NCI-H1105 treated with DMSO at 0.1 percent for 48 hours (cell line): ENCODE measurements around the gene SUSD6.
"Not testable (repeated sequence)": the region's sequence is repeated elsewhere in the genome, so short reads cannot be mapped to it uniquely, and the experiment has no call there.

Experiments
- DNase-seq: peaks from one replicate; lab custom pipeline; 2025; lab: John Stamatoyannopoulos, UW

Gene SUSD6

GRCh38 chr14:69696204-69696527 is 84.8 kb downstream of the SUSD6 start:
- peak; percentile 96 for DNase-seq

DNA sequence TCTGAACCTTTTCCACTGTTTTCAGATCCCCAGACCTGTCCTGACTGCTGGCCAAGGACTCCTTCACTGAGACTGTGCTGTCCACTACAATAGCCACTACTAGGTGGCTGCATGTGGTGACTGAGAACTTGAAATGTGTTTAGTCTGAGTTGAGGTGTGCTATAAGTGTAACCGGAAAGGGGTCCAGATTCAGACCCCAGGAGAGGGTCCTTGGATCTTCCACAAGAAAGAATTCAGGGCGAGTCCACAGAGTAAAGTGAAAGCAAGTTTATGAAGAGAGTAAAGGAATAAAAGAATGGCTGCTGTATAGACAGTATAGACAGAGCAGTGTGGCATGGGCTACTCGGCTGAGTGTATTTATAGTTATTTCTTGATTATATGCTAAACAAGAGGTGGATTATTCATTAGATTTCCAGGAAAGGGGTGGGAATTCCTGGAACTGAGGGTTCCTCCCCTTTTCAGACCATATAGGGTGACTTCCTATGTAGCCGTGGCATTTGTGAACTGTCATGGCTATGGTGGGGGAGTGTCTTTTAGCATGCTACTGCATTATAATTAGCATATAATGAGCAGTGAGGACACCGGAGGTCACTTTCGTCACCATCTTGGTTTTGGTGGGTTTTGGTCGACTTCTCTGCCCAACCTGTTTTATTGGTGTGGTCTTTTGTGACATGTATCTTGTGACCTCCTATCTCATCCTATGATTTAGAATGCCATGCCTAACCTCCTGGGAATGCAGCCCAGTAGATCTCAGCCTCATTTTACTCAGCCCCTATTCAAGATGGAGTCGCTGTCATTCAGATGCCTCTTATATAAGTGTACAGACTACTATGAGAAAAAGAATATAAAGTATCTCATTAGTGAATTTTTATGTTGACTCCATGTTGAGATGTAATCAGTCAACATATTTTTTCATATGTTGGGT is 85.5 kb downstream of the SUSD6 start:
- no peak for DNase-seq

- DNase-seq: no peak
Observed at GRCh38 chr14:69698572-69698971, 87.2 kb downstream of the SUSD6 start.

GRCh38 chr14:69699243-69699642 is 87.8 kb downstream of the SUSD6 start:
- DNase-seq: not testable (repeated sequence)

DNA sequence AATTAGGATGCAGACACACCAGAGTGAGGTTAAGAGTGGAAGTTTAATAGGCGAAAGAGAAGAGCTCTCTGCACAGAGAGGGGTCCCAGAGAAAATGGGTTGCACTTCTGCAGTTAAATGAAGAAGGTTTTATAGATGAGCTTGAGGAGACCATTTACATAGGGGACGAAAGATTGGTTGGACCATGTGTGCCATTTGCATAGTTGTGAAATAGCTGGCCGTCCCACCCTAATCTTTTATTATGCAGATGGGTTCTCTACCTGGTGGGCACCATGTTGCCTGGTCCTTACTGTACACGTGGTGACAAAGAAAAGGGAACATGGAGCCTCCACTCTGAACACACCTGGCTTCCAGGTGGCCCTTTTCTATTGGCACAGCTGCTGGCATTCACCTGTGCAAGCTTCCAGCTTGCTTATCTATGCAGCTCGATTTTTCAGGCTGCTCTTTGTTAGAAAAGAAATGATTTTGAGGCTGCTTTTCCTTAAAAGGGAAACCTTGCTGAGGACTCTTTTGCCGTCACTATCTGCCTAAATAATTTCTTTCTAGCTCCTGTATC is 88.4 kb downstream of the SUSD6 start:
- peak; percentile 77 for DNase-seq

GRCh38 chr14:69700575-69700974 is 89.2 kb downstream of the SUSD6 start:
- no peak for DNase-seq

- DNase-seq: no peak
Observed at GRCh38 chr14:69701291-69701690, 89.9 kb downstream of the SUSD6 start.

DNA sequence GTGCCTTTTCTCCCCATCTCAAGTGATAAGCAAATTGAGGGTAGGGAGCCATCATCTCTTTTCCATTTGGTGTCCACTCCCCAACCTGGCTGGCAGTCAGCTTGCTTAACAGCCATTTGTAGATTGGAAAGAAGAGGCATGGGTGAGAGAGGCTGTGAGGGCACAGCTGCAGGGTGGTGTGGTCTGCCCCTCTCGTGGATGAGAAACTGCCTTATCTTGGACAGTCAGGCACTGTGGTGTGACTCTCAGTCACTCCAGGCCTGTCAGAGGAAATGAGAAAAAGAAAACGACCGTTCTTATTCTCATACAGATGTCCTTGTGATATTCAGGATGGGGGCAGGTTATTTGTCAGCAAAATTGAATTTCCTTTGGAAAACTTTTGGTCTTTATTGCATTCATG is 90.5 kb downstream of the SUSD6 start:
- no peak for DNase-seq

DNA sequence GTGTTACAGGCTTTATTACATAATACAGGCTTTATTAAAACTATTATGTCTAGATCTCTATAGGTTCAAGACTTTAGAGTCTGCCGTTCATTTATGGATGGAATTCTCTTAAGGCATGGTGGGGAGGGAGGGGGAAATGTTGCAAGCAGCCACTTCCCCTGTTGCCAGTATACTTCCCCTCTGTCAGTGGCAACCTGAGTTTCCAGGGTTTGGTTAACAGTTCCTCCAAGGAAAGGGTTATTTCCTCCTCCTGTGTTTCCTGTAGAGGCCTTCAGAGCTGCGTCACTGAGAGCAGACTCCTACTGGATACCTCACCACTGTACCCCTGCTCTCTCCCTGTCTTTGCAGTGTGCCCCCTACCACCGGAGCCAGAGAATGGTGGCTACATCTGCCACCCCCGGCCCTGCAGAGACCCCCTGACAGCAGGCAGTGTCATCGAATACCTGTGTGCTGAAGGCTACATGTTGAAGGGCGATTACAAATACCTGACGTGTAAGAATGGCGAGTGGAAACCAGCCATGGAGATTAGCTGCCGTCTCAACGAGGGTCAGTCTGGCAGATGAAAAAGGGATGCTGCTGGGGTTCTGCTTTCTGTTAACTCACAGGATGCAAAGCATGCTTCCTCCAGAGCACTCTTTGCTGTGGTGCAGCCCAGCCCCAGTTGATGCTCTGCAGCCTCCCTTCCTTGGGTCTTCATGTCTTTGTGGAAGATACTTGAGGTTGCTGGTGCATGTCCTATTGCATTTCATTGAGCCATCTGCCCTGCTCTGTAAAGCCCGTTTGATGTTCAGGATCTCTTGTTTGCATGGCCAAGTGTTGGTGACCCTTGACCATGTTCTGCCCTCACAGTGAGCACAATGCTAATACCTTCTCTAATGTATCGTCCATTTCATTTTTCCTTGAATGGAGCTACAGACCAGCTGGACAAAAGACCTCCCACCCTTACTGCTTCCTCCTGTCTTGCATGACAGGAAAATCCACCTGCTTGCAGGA is 91.9 kb downstream of the SUSD6 start:
- DNase-seq: no peak

- no peak for DNase-seq
Observed at GRCh38 chr14:69704319-69704718, 92.9 kb downstream of the SUSD6 start.

DNA sequence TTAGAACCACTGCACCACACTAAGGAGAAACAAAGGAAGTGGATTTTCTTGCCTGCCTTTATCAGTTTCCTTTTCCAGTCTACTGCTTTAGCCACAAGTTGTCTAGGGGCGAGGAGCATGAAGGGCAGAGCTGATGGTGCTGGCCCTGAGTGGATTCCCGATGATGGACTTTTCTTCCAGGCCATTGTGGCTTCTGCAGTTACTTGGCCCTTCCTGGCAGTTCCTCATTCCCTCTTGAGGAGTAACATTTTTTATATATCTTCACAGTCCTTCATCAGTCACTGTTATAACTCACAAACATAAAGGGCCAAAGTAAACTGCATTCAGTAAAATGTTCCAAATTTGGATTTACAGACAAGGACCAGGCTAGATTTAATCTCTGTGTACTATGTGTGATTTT is 94.3 kb downstream of the SUSD6 start:
- DNase-seq: no peak

GRCh38 chr14:69708049-69708448 is 96.7 kb downstream of the SUSD6 start:
- DNase-seq: no peak

GRCh38 chr14:69708586-69709560 is 97.5 kb downstream of the SUSD6 start:
- peak; percentile 49 for DNase-seq

GRCh38 chr14:69710378-69710777 is 99.0 kb downstream of the SUSD6 start:
- DNase-seq: no peak

- peak; percentile 94 for DNase-seq
Observed at GRCh38 chr14:69711065-69711464, 99.7 kb downstream of the SUSD6 start.

DNA sequence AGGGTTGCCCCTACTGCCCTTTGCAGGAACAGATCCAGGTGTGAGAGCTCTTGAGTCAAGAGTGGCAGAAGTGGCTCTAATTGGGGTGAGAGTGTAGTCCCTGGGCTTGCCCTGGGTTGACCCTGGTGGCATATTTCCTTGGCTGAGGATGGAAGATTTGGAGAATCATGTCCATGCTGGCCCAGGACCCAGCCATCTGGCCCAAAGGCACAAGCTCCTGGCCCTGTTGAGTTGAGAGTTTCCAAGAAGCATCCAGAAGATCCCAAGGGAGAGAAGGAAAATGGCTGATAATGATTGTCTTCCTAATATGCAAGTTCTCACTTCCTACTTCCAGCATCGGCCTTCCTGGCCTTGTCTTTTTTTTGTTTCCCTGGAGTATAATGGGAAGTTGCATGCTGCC is 100.1 kb downstream of the SUSD6 start:
- peak; percentile 84 for DNase-seq

GRCh38 chr14:69711881-69712560 is 100.6 kb downstream of the SUSD6 start:
- DNase-seq: no peak

DNA sequence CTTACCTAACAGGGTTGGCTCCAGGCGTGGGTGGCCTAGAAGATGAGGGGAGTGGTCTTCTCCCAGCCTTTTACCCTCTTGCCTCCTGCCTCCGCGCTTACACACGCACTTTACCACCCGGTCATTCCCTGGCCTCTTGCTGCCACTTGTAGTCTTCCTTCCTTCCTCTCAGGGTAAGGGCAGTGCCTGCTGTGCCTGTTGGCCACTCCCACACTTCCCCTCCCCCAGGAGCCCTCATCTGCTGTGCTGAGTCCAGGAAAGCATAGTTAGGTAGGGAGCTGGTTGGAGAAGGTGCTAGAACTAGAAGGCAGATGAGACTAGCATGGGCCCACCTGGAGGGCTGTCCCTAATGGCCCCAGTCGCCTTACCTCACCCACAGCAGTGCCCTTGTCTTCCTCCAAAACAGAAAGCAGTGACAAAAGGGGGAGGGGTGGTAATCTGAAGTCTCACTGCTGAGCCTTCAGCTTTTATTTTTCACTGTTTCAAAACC is 101.2 kb downstream of the SUSD6 start:
- peak; percentile 85 for DNase-seq

- peak; percentile 94 for DNase-seq
Observed at GRCh38 chr14:69713209-69713781, 101.9 kb downstream of the SUSD6 start.
